ENCODE results near the gene ZSCAN26. TPM values are rescaled to one million over a fixed set of nuclear protein-coding genes. Genes with fewer than 3 reads are reported as not detected.

Gene ZSCAN26
- total RNA-seq, 1 experiment from 2014 or later: 9.0 TPM

DNA sequence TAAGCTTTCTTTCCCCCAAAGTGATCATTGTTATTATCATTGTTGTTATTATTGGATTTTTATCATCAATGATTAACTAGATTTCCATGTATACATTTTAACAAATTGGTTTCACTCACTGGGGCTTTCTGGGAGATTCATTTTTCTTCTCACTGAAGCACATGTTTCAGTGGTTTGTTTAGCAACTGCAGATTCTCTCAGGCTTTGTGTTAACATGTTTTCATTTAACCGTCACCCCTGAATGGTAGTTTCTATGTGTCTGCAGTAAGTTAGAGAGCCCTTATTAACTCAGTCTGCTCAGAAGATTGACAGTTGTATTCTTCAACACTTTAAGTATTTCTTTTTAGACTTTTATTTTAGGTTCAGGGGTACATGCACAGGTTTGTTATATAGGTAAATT lies 27.3 kb upstream of the ZSCAN26 start:
- Histone ChIP-seq H3K4me1 (ENCODE audit: insufficient read depth, low read length) (no peaks in the 10 kb centered on the region), H3K4me2 (ENCODE audit: insufficient read depth, insufficient read length, low read length) (no peak overlapping the region)
- no peaks in the 10 kb centered on the region for H3K27me3 Mint-ChIP-seq (ENCODE audit: low read depth)

More for the DNA sequence above, 27.3 kb upstream of the ZSCAN26 start:
- H2AFZ ChIP-seq (ENCODE audit: low read length): no peak overlapping the region
- H4K8ac ChIP-seq (replicated peaks; ENCODE audit: insufficient read length, low read depth, low read length): no peak overlapping the region
- no CpG with 5 or more reads among the region's 1 CpG for WGBS (ENCODE audit: extremely low coverage, insufficient read length, low lambda C conversion rate)
- H3K9ac ChIP-seq (ENCODE audit: extremely low read depth, insufficient read length, low read length): no peak overlapping the region
- H2BK12ac ChIP-seq (ENCODE audit: insufficient read length, low read depth, low read length): no peak overlapping the region
- H3K4ac ChIP-seq (ENCODE audit: low read depth, low read length): no peak overlapping the region
- no peaks in the 10 kb centered on the region for H3K9me3 ChIP-seq (ENCODE audit: control insufficient read depth, low read depth, low read length)
- H4K20me1 ChIP-seq (ENCODE audit: control insufficient read depth, insufficient read depth, insufficient read length): no peaks in the 10 kb centered on the region
- H3K9me3 Mint-ChIP-seq: no peaks in the 10 kb centered on the region; a peak in 2 of 5 replicates
- TF ChIP-seq, protein P1, sequence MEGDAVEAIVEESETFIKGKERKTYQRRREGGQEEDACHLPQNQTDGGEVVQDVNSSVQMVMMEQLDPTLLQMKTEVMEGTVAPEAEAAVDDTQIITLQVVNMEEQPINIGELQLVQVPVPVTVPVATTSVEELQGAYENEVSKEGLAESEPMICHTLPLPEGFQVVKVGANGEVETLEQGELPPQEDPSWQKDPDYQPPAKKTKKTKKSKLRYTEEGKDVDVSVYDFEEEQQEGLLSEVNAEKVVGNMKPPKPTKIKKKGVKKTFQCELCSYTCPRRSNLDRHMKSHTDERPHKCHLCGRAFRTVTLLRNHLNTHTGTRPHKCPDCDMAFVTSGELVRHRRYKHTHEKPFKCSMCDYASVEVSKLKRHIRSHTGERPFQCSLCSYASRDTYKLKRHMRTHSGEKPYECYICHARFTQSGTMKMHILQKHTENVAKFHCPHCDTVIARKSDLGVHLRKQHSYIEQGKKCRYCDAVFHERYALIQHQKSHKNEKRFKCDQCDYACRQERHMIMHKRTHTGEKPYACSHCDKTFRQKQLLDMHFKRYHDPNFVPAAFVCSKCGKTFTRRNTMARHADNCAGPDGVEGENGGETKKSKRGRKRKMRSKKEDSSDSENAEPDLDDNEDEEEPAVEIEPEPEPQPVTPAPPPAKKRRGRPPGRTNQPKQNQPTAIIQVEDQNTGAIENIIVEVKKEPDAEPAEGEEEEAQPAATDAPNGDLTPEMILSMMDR (conservative IDR thresholded peaks at IDR 0.05): no peak
- no peak overlapping the region for H2BK120ac ChIP-seq (ENCODE audit: low read depth, low read length, poor library complexity, severe bottlenecking)
- H3K4me3 Mint-ChIP-seq: no peak overlapping the region
- no peak overlapping the region for H3T11ph ChIP-seq (ENCODE audit: low read length)
- no peak overlapping the region for H4K5ac ChIP-seq (ENCODE audit: insufficient read length, low read depth, low read length)
- no peaks in the 10 kb centered on the region for H3K27me3 ChIP-seq (ENCODE audit: insufficient read depth, low read length)
- H3K36me3 Mint-ChIP-seq (ENCODE audit: insufficient read depth in 1 of 3, low read depth in 3 of 3): peaks cover 2 to 19% (median 12%) of the 10 kb centered on the region in 3 experiments; a peak in 6 of 7 replicates
- H3K56ac ChIP-seq (ENCODE audit: insufficient read length, low read depth, low read length): no peak overlapping the region
- H2BK20ac ChIP-seq (ENCODE audit: low read depth, low read length, poor library complexity, severe bottlenecking): no peak overlapping the region
- no peak overlapping the region for H3K14ac ChIP-seq (ENCODE audit: insufficient read depth, low read length)
- H2BK15ac ChIP-seq (ENCODE audit: low read depth, low read length): no peak overlapping the region
- H2AK5ac ChIP-seq (ENCODE audit: insufficient read length, low read length): no peak overlapping the region
- no peak for DNase-seq
- H3K27ac ChIP-seq (ENCODE audit: insufficient read length, low read depth, low read length): no peak overlapping the region
- H2BK5ac ChIP-seq (ENCODE audit: insufficient read length, low read length): no peak overlapping the region
- peaks cover 5 to 12% of the 10 kb centered on the region in 2 experiments for H3K4me1 Mint-ChIP-seq
- H3K18ac ChIP-seq (ENCODE audit: insufficient read length, low read depth, low read length): no peak overlapping the region
- no peaks in the 10 kb centered on the region for H3K23me2 ChIP-seq (ENCODE audit: insufficient read length, low read depth, low read length, poor library complexity, severe bottlenecking)
- no peaks in the 10 kb centered on the region for H3K79me2 ChIP-seq (ENCODE audit: insufficient read depth, low read length)
- no peak overlapping the region for H3K23ac ChIP-seq (ENCODE audit: insufficient read length, low read depth, low read length)
- H3K27ac Mint-ChIP-seq: no peak overlapping the region
- H4K91ac ChIP-seq (ENCODE audit: insufficient read length, low read depth, low read length): no peak overlapping the region
- no peaks in the 10 kb centered on the region for H3K79me1 ChIP-seq (ENCODE audit: insufficient read depth, low read depth, low read length, poor library complexity, severe bottlenecking)
